Activated B cell treated with CpG ODN at 0.5 μM for 24 hours (primary cell): ENCODE data around the gene ELL3. TPM values are rescaled to one million over a fixed set of nuclear protein-coding genes. Genes with fewer than 3 reads are reported as not detected.
A peak's percentile ranks its signal among the peaks of the same experiment; 100 is the strongest.

Source experiments
- ATAC-seq: fragments of 200-7000 bp; cut with Tn5 transposase; one replicate; pipeline ENCODE4 v1.10.0; 2021; ENCODE audit warnings: low read depth, mild to moderate bottlenecking, moderate library complexity
- CTCF ChIA-PET: fragments of 350-600 bp; sonication (Branson Sonifier 250); formaldehyde crosslinking; loops from one replicate; lab custom pipeline; 2021; ENCODE audit warnings: antibody characterized with exemption; lab: Charles Lee
- POLR2A ChIA-PET: fragments of 350-600 bp; sonication (Branson Sonifier 250); formaldehyde crosslinking; loops from one replicate; lab custom pipeline; 2021; ENCODE audit warnings: antibody characterized with exemption; lab: Charles Lee
- DNase-seq: peaks from one replicate; pipeline ENCODE4 v3.0.0; 2022
- H3K27ac Mint-ChIP-seq: one replicate; pipeline ENCODE4 v1.8.0; 2020; ENCODE audit warnings: mixed read lengths
- H3K27me3 Mint-ChIP-seq: one replicate; pipeline ENCODE4 v1.8.0; 2021; ENCODE audit warnings: mixed read lengths
- H3K36me3 Mint-ChIP-seq: one replicate; pipeline ENCODE4 v1.8.0; 2021; ENCODE audit warnings: low read depth, mixed read lengths
- H3K4me1 Mint-ChIP-seq: one replicate; pipeline ENCODE4 v1.8.0; 2021; ENCODE audit warnings: mixed read lengths
- H3K4me3 Mint-ChIP-seq: one replicate; pipeline ENCODE4 v1.8.0; 2020; ENCODE audit warnings: mild to moderate bottlenecking, mixed read lengths
- H3K9me3 Mint-ChIP-seq: one replicate; pipeline ENCODE4 v1.8.0; 2020; ENCODE audit warnings: mixed read lengths
- intact Hi-C: fragments of 100-400 bp; cut with micrococcal nuclease; formaldehyde crosslinking; loops from one replicate; pipeline ENCODE4 v1.15.1; 2024
- total RNA-seq: library from RNA; stranded (reverse); gene quantifications from 2 replicates; pipeline ENCODE4 v1.2.3, GENCODE V29; 2022
- TF ChIP-seq, protein P1 (sequence below): fragments of 200-600 bp; IDR thresholded peaks from one replicate; pipeline ENCODE4 v1.8.0; 2022; ENCODE audit warnings: antibody characterized with exemption, mild to moderate bottlenecking

Gene ELL3
- total RNA-seq, 1 donor from 2014 or later = 108 TPM

DNA sequence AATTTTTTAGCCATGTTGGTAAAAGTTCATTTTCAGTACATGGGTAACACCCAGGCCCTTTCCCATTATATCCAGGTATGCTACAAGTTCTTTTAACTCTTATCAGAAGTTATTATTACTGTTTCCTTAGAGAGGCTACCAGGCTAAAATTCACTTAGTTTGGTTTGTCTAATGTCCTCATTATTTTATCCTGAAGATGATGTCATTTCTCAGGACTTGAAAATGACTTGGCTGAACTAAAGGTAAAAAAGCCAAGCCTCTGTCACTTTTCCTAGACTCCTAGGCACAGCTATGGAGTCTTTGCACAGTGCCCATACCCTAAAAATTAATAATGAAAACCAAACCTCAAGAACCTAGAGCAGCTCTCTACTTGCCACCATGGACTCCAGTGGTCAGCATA, 4.1 kb downstream of the ELL3 start:
- TF ChIP-seq, protein P1, sequence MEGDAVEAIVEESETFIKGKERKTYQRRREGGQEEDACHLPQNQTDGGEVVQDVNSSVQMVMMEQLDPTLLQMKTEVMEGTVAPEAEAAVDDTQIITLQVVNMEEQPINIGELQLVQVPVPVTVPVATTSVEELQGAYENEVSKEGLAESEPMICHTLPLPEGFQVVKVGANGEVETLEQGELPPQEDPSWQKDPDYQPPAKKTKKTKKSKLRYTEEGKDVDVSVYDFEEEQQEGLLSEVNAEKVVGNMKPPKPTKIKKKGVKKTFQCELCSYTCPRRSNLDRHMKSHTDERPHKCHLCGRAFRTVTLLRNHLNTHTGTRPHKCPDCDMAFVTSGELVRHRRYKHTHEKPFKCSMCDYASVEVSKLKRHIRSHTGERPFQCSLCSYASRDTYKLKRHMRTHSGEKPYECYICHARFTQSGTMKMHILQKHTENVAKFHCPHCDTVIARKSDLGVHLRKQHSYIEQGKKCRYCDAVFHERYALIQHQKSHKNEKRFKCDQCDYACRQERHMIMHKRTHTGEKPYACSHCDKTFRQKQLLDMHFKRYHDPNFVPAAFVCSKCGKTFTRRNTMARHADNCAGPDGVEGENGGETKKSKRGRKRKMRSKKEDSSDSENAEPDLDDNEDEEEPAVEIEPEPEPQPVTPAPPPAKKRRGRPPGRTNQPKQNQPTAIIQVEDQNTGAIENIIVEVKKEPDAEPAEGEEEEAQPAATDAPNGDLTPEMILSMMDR = no peak
- ATAC-seq = no peak
- peaks cover 89% of the 10 kb centered on the region for H3K36me3 Mint-ChIP-seq
- H3K27me3 Mint-ChIP-seq = no peaks in the 10 kb centered on the region
- intact Hi-C loops = no loop called here
- H3K27ac Mint-ChIP-seq = no peak overlapping the region
- no peak overlapping the region for H3K4me3 Mint-ChIP-seq
- ChIA-PET CTCF (no interaction called here), POLR2A (interaction anchor here (1.6 to 10.1 kb wide), 3 partner anchors 18 to 36 kb away, joined by 5 to 509 read pairs (median 14); partner anchors contain the start of genes HYPK, SERF2 and SERINC4)
- DNase-seq = no peak
- no peaks in the 10 kb centered on the region for H3K9me3 Mint-ChIP-seq
- peaks cover 42% of the 10 kb centered on the region for H3K4me1 Mint-ChIP-seq

- Mint-ChIP-seq H3K9me3 (no peaks in the 10 kb centered on the region), H3K27me3 (no peaks in the 10 kb centered on the region), H3K36me3 (peaks cover 89% of the 10 kb centered on the region), H3K27ac (no peak overlapping the region), H3K4me3 (no peak overlapping the region), H3K4me1 (peaks cover 37% of the 10 kb centered on the region)
- TF ChIP-seq, protein P1 = no peak
- CTCF ChIA-PET = interaction anchor here (1.2 to 1.4 kb wide), 3 partner anchors 25 to 38 kb away, joined by 3 read pairs; no protein-coding TSS in a partner anchor
- no peak for DNase-seq
- no peak for ATAC-seq
- intact Hi-C loops = no loop called here
- POLR2A ChIA-PET = interaction anchor here (0.6 to 10.1 kb wide), 5 partner anchors 17 to 814 kb away, joined by 3 to 509 read pairs (median 5); partner anchors contain the start of genes HYPK, SERF2 and SERINC4
Measured at GRCh38 chr15:43771816-43772215, 5.0 kb downstream of the ELL3 start.

DNA sequence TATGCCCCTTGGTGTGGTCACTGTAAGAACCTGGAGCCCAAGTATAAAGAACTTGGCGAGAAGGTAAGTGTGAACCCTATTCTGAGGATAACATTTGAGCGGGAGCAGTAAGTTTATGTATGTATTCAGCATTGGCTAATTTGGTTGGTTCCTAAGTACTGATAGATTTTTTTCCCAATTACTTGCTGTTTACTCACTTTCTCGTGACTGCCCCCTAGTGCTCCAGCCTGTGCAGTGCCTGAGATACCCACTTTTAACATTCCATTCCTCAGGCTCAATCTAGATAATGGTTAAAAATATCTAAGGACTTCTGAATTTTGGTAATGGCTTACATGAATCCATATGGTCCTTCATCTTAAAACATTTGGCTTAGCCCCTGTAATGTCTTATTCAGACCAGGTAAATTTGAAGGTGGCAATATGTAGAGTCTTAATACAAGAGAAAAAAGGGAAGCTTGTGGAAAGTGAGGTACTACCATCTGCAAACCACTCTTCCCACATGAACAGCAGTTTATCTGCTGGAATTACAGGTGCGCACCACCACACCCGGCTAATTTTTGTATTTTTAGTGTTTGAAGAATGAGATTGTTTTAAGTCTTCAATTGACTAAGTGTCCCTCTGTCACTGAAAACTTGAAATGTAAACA, 7.1 kb downstream of the ELL3 start:
- intact Hi-C loops = no loop called here
- no peaks in the 10 kb centered on the region for H3K27me3 Mint-ChIP-seq
- no peaks in the 10 kb centered on the region for H3K9me3 Mint-ChIP-seq
- peak; percentile 85 for ATAC-seq
- ChIA-PET POLR2A (interaction anchor here (0.6 to 10.1 kb wide), 8 partner anchors 15 to 448 kb away, joined by 3 to 509 read pairs (median 4); partner anchors contain the start of genes HYPK, SERF2, SERINC4 and TP53BP1), CTCF (interaction anchor here (0.8 to 2.3 kb wide), 8 partner anchors 14 to 55 kb away, joined by 3 to 12 read pairs (median 4); partner anchors contain the start of genes MFAP1 and SERF2)
- TF ChIP-seq, protein P1 = peak; percentile 75
- H3K4me3 Mint-ChIP-seq = no peak overlapping the region
- no peak for DNase-seq
- peaks cover 92% of the 10 kb centered on the region for H3K36me3 Mint-ChIP-seq
- peak overlapping the region; percentile 6 for H3K27ac Mint-ChIP-seq
- peaks cover 21% of the 10 kb centered on the region for H3K4me1 Mint-ChIP-seq

GRCh38 chr15:43763819-43764446, 12.8 kb downstream of the ELL3 start:
- ATAC-seq (no peak), DNase-seq (no peak)
- TF ChIP-seq, protein P1 = no peak
- Mint-ChIP-seq H3K27me3 (no peaks in the 10 kb centered on the region), H3K9me3 (no peaks in the 10 kb centered on the region), H3K36me3 (peaks cover 80% of the 10 kb centered on the region), H3K4me1 (no peaks in the 10 kb centered on the region), H3K4me3 (no peak overlapping the region), H3K27ac (no peak overlapping the region)
- intact Hi-C loops = no loop called here
- ChIA-PET POLR2A (interaction anchor here (1.2 to 1.5 kb wide), 2 partner anchors 11 to 19 kb away, joined by 3 read pairs; no protein-coding TSS in a partner anchor), CTCF (no interaction called here)

DNA sequence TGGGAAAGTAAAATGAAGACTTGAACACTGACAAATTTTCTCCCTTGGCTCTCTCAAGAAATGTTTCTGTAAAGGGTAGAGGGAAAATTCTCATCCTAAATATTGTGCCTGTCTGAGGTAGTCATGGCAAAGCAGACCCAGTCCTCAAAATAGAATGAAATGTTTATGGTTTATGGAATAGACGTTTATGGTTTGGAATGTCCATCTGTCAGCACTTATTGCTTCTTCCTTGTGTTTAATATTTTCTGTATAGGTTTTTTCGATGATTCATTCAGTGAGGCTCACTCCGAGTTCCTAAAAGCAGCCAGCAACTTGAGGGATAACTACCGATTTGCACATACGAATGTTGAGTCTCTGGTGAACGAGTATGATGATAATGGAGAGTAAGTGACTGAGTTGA, 13.9 kb downstream of the ELL3 start:
- ATAC-seq = no peak
- CTCF ChIA-PET = interaction anchor here (0.6 kb wide), 1 partner anchor 937 kb away, joined by 3 read pairs; no protein-coding TSS in a partner anchor

More for the DNA sequence above, 13.9 kb downstream of the ELL3 start:
- H3K27me3 Mint-ChIP-seq = no peaks in the 10 kb centered on the region
- DNase-seq = no peak
- no peaks in the 10 kb centered on the region for H3K4me1 Mint-ChIP-seq
- H3K36me3 Mint-ChIP-seq = peaks cover 77% of the 10 kb centered on the region
- TF ChIP-seq, protein P1 = no peak
- H3K9me3 Mint-ChIP-seq = no peaks in the 10 kb centered on the region
- no peak overlapping the region for H3K4me3 Mint-ChIP-seq
- intact Hi-C loops = no loop called here
- POLR2A ChIA-PET = no interaction called here
- no peak overlapping the region for H3K27ac Mint-ChIP-seq
